ENCODE data around the gene PPTC7. TPM values are rescaled to one million over a fixed set of nuclear protein-coding genes. Genes with fewer than 3 reads are reported as not detected.
A peak's percentile ranks its signal among the peaks of the same experiment; 100 is the strongest.

Gene PPTC7
- total and polyA plus RNA-seq, 10 of the 15 experiments (the other 5 are each of a cell fraction or from before 2014, with no cell fraction given): 4.0 to 69.6 (median 12.3) TPM

DNA sequence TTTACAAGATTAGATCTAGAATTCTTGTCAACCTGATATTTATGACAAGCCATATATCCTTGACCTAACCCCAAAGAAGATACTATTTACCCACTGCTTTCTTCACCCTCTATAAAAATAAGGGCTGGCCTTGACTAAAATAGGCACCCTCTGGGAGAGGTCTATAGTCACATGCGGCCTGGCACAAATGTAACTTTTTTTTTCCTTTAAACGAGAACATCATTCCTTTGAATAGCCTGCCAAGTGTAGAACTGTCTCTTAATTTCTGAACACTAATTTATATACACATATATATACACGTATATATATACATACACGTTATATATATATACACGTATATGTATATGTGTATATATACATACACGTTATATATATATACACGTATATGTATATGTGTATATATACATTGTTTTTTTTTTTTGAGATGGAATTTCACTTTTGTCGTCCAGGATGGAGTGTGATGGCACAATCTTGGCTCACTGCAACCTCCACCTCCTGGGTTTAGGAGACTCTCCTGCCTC is 18.6 kb downstream of the PPTC7 start (continued):
- TF ChIP-seq, protein P1, sequence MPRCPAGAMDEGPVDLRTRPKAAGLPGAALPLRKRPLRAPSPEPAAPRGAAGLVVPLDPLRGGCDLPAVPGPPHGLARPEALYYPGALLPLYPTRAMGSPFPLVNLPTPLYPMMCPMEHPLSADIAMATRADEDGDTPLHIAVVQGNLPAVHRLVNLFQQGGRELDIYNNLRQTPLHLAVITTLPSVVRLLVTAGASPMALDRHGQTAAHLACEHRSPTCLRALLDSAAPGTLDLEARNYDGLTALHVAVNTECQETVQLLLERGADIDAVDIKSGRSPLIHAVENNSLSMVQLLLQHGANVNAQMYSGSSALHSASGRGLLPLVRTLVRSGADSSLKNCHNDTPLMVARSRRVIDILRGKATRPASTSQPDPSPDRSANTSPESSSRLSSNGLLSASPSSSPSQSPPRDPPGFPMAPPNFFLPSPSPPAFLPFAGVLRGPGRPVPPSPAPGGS (IDR thresholded peaks at IDR 0.05; ENCODE audit: borderline replicate concordance, insufficient read depth, low read depth, low read length, poor library complexity, severe bottlenecking): no peak
- TF ChIP-seq SMAD1 (IDR thresholded peaks at IDR 0.05; ENCODE audit: low read depth, partially characterized antibody) (no peak), NFYA (IDR thresholded peaks at IDR 0.05; ENCODE audit: borderline replicate concordance, low read depth, low read length) (no peak), EZH2 (IDR thresholded peaks at IDR 0.05; ENCODE audit: borderline replicate concordance, control insufficient read depth, low read depth, low read length) (no peak)
- TF ChIP-seq, protein P2, sequence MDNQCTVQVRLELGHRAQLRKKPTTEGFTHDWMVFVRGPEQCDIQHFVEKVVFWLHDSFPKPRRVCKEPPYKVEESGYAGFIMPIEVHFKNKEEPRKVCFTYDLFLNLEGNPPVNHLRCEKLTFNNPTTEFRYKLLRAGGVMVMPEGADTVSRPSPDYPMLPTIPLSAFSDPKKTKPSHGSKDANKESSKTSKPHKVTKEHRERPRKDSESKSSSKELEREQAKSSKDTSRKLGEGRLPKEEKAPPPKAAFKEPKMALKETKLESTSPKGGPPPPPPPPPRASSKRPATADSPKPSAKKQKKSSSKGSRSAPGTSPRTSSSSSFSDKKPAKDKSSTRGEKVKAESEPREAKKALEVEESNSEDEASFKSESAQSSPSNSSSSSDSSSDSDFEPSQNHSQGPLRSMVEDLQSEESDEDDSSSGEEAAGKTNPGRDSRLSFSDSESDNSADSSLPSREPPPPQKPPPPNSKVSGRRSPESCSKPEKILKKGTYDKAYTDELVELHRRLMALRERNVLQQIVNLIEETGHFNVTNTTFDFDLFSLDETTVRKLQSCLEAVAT (IDR thresholded peaks at IDR 0.05): no peak

DNA sequence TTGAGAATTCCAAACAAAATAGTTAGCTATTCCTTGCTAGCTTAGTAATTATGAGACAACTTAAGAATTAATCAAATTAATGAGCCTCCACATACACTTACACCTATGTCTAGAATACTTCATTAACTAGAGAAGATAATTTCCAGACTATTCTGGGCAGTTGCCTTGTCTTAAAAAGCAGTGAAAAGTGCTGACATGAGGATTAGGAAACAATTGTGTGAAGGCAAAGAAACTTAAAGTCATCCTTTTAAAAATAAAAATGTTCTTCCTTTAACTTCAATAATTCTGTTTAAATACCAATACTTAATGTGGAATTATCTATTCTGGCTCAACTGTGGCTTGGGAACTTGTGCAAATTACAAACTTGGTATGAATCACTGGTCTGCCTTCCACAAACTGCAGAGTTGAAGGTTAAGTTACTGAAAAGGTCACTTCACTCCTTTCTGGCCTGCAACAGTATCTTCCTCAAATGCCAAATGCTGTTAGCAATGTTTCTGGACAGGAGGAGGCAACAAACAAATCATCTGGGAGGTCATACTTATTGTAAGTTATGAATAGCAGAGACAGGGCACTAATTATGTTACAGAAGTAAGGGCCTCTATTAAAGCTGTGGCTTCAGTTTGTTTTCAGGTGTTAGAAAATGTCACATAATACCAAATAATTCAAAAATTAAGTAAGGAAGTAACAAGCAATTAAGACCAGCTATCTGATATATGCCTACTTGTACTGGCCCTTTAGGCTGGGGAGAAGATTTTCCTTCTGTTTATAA is 19.2 kb downstream of the PPTC7 start:
- DNase-seq (ENCODE audit: low read depth, low spot score) (no peak), ATAC-seq (peak; percentile 10; the same call in 1 of the 3 replicates), FAIRE-seq (no peak)
- H3K27ac ChIP-seq (ENCODE audit: control insufficient read depth, insufficient read depth): peak overlapping the region; percentile 33; the same call in 1 of the 2 replicates
- no peak overlapping the region for H3K4me3 ChIP-seq
- no peaks in the 10 kb centered on the region; the same call in 2 of the 3 replicates for H3K9me3 ChIP-seq (replicated peaks; ENCODE audit: control insufficient read depth, insufficient read depth, low read length)
- RAD21 ChIA-PET (ENCODE audit: unreplicated experiment): interaction anchor here (1.0 to 3.8 kb wide), 4 partner anchors 8 to 20 kb away, joined by 3 to 26 read pairs (median 12); no protein-coding TSS in a partner anchor
- no peaks in the 10 kb centered on the region for H3K27me3 ChIP-seq (replicated peaks in 1 of 2; ENCODE audit: control insufficient read depth in 2 of 2, insufficient read depth in 2 of 2, low read length in 1 of 2)
- H3K36me3 ChIP-seq (ENCODE audit: control insufficient read depth in 2 of 2, insufficient read depth in 2 of 2, low read length in 1 of 2): peaks cover 2 to 7% of the 10 kb centered on the region in 2 experiments; a peak in 3 of 4 replicates
- in situ Hi-C loops (cut with MboI): no loop called here
- TSS peak; percentile 3 for BruUV-seq (replicated peaks)
- peaks cover 20% of the 10 kb centered on the region; the same call in 1 of the 2 replicates for H3K4me1 ChIP-seq (ENCODE audit: control insufficient read depth, insufficient read depth, low read length)
- SMC1A ChIA-PET (ENCODE audit: uncharacterized antibody, unreplicated experiment): interaction anchor here (0.9 to 10.8 kb wide), 4 partner anchors 13 to 31 kb away, joined by 3 to 187 read pairs (median 10); no protein-coding TSS in a partner anchor
- intact Hi-C loops (cut with micrococcal nuclease; ENCODE audit: unreplicated experiment): loop anchor here (2.0 kb wide), 1 partner anchor 13 kb away; no protein-coding TSS in a partner anchor
- CTCF ChIA-PET: interaction anchor here (0.6 to 3.0 kb wide), 10 partner anchors 9 to 94 kb away, joined by 3 to 19 read pairs (median 4); no protein-coding TSS in a partner anchor
- peaks cover 96% of the 10 kb centered on the region for H3K79me2 ChIP-seq (ENCODE audit: control insufficient read depth, insufficient read depth, low read length)
- H2AFZ ChIP-seq (ENCODE audit: control insufficient read depth, low read depth, low read length): no peak overlapping the region
- peak overlapping the region; percentile 13; the same call in 1 of the 2 replicates for H3K4me2 ChIP-seq (ENCODE audit: control insufficient read depth, insufficient read depth)
- H4K20me1 ChIP-seq (ENCODE audit: control insufficient read depth, insufficient read depth): 0 out of 2 replicates have a peak, but pooled peaks cover 8% of the 10 kb centered on the region
- TF ChIP-seq, protein P3, sequence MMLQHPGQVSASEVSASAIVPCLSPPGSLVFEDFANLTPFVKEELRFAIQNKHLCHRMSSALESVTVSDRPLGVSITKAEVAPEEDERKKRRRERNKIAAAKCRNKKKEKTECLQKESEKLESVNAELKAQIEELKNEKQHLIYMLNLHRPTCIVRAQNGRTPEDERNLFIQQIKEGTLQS (IDR thresholded peaks at IDR 0.05; ENCODE audit: borderline replicate concordance, extremely low read depth, low read depth, low read length): no peak
- TF ChIP-seq TAF1 (IDR thresholded peaks at IDR 0.05; ENCODE audit: borderline replicate concordance, low read depth, low read length) (no peak), RUNX3 (IDR thresholded peaks at IDR 0.05; ENCODE audit: low read length) (no peak), EED (IDR thresholded peaks at IDR 0.05; ENCODE audit: low read depth) (no peak)
- TF ChIP-seq, protein P4, sequence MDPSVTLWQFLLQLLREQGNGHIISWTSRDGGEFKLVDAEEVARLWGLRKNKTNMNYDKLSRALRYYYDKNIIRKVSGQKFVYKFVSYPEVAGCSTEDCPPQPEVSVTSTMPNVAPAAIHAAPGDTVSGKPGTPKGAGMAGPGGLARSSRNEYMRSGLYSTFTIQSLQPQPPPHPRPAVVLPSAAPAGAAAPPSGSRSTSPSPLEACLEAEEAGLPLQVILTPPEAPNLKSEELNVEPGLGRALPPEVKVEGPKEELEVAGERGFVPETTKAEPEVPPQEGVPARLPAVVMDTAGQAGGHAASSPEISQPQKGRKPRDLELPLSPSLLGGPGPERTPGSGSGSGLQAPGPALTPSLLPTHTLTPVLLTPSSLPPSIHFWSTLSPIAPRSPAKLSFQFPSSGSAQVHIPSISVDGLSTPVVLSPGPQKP (IDR thresholded peaks at IDR 0.05; ENCODE audit: low read depth, low read length): no peak
- no peak overlapping the region for H3K9ac ChIP-seq (ENCODE audit: control insufficient read depth, insufficient read depth, low read length)
- POLR2A ChIA-PET: interaction anchor here (0.7 to 3.6 kb wide), 12 partner anchors 9 to 63 kb away, joined by 3 to 18 read pairs (median 4); no protein-coding TSS in a partner anchor

Data from GM12878 (cell line).